ENCODE results near the gene RTP1. TPM values are rescaled to one million over a fixed set of nuclear protein-coding genes. Genes with fewer than 3 reads are reported as not detected.
"Not testable (repeated sequence)": the region's sequence is repeated elsewhere in the genome, so short reads cannot be mapped to it uniquely, and the experiment has no call there.

Gene RTP1
- total and polyA plus RNA-seq, 4 donors: not detected

GRCh38 chr3:187166750-187167149 lies 30.5 kb upstream of the RTP1 start:
- 89 to 94% methylated on average over 8 of the region's 8 CpGs for WGBS, 2 donors
- no peak overlapping the region for H3K9ac ChIP-seq (ENCODE audit: insufficient read depth in 1 of 2, low read length in 2 of 2)
- no peak overlapping the region for H3K4me3 ChIP-seq
- no peaks in the 10 kb centered on the region for H3K9me3 ChIP-seq (ENCODE audit: control insufficient read depth in 4 of 4, insufficient read depth in 3 of 4, low read length in 3 of 4)
- H3K27ac ChIP-seq (ENCODE audit: low read depth in 1 of 2, low read length in 1 of 2): no peak overlapping the region
- no peaks in the 10 kb centered on the region for H3K36me3 ChIP-seq (ENCODE audit: control insufficient read depth in 4 of 4, insufficient read depth in 4 of 4, low read length in 4 of 4)
- TF ChIP-seq, protein P1, sequence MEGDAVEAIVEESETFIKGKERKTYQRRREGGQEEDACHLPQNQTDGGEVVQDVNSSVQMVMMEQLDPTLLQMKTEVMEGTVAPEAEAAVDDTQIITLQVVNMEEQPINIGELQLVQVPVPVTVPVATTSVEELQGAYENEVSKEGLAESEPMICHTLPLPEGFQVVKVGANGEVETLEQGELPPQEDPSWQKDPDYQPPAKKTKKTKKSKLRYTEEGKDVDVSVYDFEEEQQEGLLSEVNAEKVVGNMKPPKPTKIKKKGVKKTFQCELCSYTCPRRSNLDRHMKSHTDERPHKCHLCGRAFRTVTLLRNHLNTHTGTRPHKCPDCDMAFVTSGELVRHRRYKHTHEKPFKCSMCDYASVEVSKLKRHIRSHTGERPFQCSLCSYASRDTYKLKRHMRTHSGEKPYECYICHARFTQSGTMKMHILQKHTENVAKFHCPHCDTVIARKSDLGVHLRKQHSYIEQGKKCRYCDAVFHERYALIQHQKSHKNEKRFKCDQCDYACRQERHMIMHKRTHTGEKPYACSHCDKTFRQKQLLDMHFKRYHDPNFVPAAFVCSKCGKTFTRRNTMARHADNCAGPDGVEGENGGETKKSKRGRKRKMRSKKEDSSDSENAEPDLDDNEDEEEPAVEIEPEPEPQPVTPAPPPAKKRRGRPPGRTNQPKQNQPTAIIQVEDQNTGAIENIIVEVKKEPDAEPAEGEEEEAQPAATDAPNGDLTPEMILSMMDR (IDR thresholded peaks at IDR 0.05; ENCODE audit: control extremely low read depth, extremely low read depth): no peak
- peaks cover 0 to 9% (median 0%) of the 10 kb centered on the region in 5 donors for H3K4me1 ChIP-seq (ENCODE audit: control insufficient read depth in 5 of 5, insufficient read depth in 5 of 5, low read length in 5 of 5)
- H3K27me3 ChIP-seq (ENCODE audit: control insufficient read depth in 3 of 3, insufficient read depth in 3 of 3, low read length in 2 of 3): peaks cover 0 to 3% (median 2%) of the 10 kb centered on the region in 3 donors
- no peak for DNase-seq
- no peak for ATAC-seq (ENCODE audit: insufficient read depth, low FRiP score)

- H3K9me3 ChIP-seq (ENCODE audit: control insufficient read depth in 4 of 4, insufficient read depth in 3 of 4, low read length in 3 of 4): no peaks in the 10 kb centered on the region
- H3K27ac ChIP-seq (ENCODE audit: low read depth in 1 of 2, low read length in 1 of 2): no peak overlapping the region
- no peaks in the 10 kb centered on the region for H3K36me3 ChIP-seq (ENCODE audit: control insufficient read depth in 4 of 4, insufficient read depth in 4 of 4, low read length in 4 of 4)
- no peak for ATAC-seq (ENCODE audit: insufficient read depth, low FRiP score)
- H3K4me3 ChIP-seq: no peak overlapping the region
- TF ChIP-seq, protein P1 (IDR thresholded peaks at IDR 0.05; ENCODE audit: control extremely low read depth, extremely low read depth): no peak
- H3K4me1 ChIP-seq (ENCODE audit: control insufficient read depth in 5 of 5, insufficient read depth in 5 of 5, low read length in 5 of 5): peaks cover 0 to 9% (median 0%) of the 10 kb centered on the region in 5 donors
- no peak for DNase-seq
- 76 to 89% methylated on average over 5 of the region's 5 CpGs for WGBS, 2 donors
- H3K9ac ChIP-seq (ENCODE audit: insufficient read depth in 1 of 2, low read length in 2 of 2): no peak overlapping the region
- H3K27me3 ChIP-seq (ENCODE audit: control insufficient read depth in 3 of 3, insufficient read depth in 3 of 3, low read length in 2 of 3): peaks cover 0 to 2% (median under 1%) of the 10 kb centered on the region in 3 donors
These were observed 29.5 kb upstream of the RTP1 start for GRCh38 chr3:187167777-187168176.

DNA sequence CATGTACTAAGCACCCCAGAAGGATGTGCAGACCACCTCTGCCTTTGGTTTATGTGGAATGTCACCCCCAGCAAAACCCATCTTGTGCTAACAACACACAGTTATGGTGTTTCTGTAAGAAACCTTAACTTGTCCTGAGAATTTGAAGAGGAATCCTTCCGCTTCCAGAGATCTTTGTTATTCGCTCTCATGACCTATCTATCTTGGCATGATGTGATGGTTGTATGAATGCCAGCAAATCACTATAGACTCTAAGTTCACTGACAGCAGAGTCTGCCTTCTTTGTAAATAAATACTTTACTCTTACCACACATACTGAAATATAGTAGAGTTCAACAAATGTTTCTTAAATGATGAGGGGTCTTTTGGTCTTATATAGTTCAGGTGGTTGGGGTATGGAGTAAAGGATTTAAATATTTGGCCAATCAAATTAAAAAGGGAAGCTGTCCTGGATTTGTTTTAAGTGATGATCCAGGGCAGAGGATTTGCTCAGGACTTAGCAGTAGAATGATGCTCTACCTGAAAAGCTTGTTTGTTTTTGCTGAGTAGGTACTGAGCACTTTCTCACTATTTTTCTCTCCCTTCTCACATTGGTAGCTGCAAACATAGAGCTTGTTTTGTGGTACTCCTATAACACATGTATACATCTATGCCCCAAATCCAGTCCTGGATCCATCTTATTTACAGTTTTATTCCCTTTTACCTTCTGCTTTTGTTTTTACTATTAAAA lies 27.9 kb upstream of the RTP1 start:
- 81 to 98% methylated on average over 2 of the region's 2 CpGs for WGBS, 2 donors
- Histone ChIP-seq H3K4me1 (ENCODE audit: control insufficient read depth in 5 of 5, insufficient read depth in 5 of 5, low read length in 5 of 5) (peaks cover 0 to 15% (median 0%) of the 10 kb centered on the region in 5 donors), H3K9me3 (ENCODE audit: control insufficient read depth in 4 of 4, insufficient read depth in 3 of 4, low read length in 3 of 4) (no peaks in the 10 kb centered on the region), H3K36me3 (ENCODE audit: control insufficient read depth in 4 of 4, insufficient read depth in 4 of 4, low read length in 4 of 4) (no peaks in the 10 kb centered on the region), H3K27me3 (ENCODE audit: control insufficient read depth in 3 of 3, insufficient read depth in 3 of 3, low read length in 2 of 3) (peaks cover 0 to 2% (median 0%) of the 10 kb centered on the region in 3 donors), H3K27ac (ENCODE audit: low read depth in 1 of 2, low read length in 1 of 2) (no peak overlapping the region), H3K9ac (ENCODE audit: insufficient read depth in 1 of 2, low read length in 2 of 2) (no peak overlapping the region), H3K4me3 (no peak overlapping the region)
- ATAC-seq (ENCODE audit: insufficient read depth, low FRiP score): no peak
- TF ChIP-seq, protein P1 (IDR thresholded peaks at IDR 0.05; ENCODE audit: control extremely low read depth, extremely low read depth): no peak
- DNase-seq: no peak

DNA sequence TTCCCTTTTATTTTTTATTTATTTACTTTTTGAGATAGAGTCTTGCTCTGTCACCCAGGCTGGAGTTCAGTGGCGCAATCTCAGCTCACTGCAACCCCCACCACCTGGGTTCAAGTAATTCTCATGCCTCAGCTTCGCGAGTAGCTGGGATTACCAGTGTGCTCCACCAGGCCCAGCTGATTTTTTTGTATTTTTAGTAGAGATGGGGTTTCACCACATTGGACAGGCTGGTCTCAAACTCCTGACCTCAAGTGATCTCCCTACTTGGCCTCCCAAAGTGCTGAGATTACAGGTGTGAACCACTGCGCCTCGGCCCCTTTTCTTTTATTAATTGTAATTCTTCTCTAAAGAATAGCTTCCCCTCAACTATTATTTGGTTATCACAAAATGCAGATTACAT lies 26.4 kb upstream of the RTP1 start:
- not testable (repeated sequence) for H3K9me3 ChIP-seq (ENCODE audit: control insufficient read depth in 4 of 4, insufficient read depth in 3 of 4, low read length in 3 of 4); H3K27ac ChIP-seq (ENCODE audit: low read depth in 1 of 2, low read length in 1 of 2); DNase-seq; H3K36me3 ChIP-seq (ENCODE audit: control insufficient read depth in 4 of 4, insufficient read depth in 4 of 4, low read length in 4 of 4); H3K9ac ChIP-seq (ENCODE audit: insufficient read depth in 1 of 2, low read length in 2 of 2); H3K4me3 ChIP-seq; H3K27me3 ChIP-seq (ENCODE audit: control insufficient read depth in 3 of 3, insufficient read depth in 3 of 3, low read length in 2 of 3); ATAC-seq (ENCODE audit: insufficient read depth, low FRiP score)
- H3K4me1 ChIP-seq (ENCODE audit: control insufficient read depth in 5 of 5, insufficient read depth in 5 of 5, low read length in 5 of 5): peaks cover 0 to 15% (median 0%) of the 10 kb centered on the region in 5 donors
- 93 to 97% methylated on average over 5 of the region's 5 CpGs for WGBS, 2 donors
